K562 treated with DMSO at 1 percent for 24 hours (cell line): ENCODE results near the gene THOC1. TPM values are rescaled to one million over a fixed set of nuclear protein-coding genes. Genes with fewer than 3 reads are reported as not detected.

Experiments
- total RNA-seq: library from RNA; unstranded; fragments of 300-600 nt; gene quantifications from 2 replicates; pipeline ENCODE4 v1.2.3, GENCODE V29; 2022; ENCODE audit warnings: low read depth; ENCODE audit not compliant: insufficient read depth

THOC1 gene, protein sequence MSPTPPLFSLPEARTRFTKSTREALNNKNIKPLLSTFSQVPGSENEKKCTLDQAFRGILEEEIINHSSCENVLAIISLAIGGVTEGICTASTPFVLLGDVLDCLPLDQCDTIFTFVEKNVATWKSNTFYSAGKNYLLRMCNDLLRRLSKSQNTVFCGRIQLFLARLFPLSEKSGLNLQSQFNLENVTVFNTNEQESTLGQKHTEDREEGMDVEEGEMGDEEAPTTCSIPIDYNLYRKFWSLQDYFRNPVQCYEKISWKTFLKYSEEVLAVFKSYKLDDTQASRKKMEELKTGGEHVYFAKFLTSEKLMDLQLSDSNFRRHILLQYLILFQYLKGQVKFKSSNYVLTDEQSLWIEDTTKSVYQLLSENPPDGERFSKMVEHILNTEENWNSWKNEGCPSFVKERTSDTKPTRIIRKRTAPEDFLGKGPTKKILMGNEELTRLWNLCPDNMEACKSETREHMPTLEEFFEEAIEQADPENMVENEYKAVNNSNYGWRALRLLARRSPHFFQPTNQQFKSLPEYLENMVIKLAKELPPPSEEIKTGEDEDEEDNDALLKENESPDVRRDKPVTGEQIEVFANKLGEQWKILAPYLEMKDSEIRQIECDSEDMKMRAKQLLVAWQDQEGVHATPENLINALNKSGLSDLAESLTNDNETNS
- 20.6 and 25.3 TPM in 2 replicates for total RNA-seq

GRCh38 chr18:267688-268552 is at the start of gene THOC1:
Gene THOC1, minus strand, starts transcription at chr18:268047. Its CDS starts 28 bp downstream, at chr18:268019.

Other genes starting within 250 kb of the THOC1 start
- not detected in 2 replicates for gene TUBB8B, start 218.4 kb downstream of the THOC1 start, total RNA-seq
- gene USP14, start 109.5 kb downstream of the THOC1 start, total RNA-seq, result 37.4 and 41.4 TPM in 2 replicates
- gene COLEC12, start 232.7 kb upstream of the THOC1 start, total RNA-seq, result not detected in 2 replicates